Tibial artery (tissue), 4 donors: Measurements from ENCODE around the gene TPT1.
A peak's percentile ranks its signal among the peaks of the same experiment; 100 is the strongest.

Experiments
- DNase-seq, 2 donors: peaks; one replicate each; pipeline ENCODE4 v3.0.0-alpha.2; 2019
- H3K27ac ChIP-seq, 2 donors: fragments of 200-600 bp; sonication (generic) in 1 of 2; 1 replicate in 1 of 2; 2 replicates in 1 of 2; pipeline ENCODE4 v1.5.1; 2018 to 2019; ENCODE audit warnings: mild to moderate bottlenecking in 1 of 2
- H3K27me3 ChIP-seq, 2 donors: fragments of 200-600 bp; sonication (generic) in 1 of 2; one replicate each; pipeline versions ENCODE4 v1.5.1 to v1.6.0; 2016 to 2019
- H3K36me3 ChIP-seq, 3 donors: fragments of 200-600 bp; sonication (generic) in 2 of 3; one replicate each; pipeline ENCODE4 v1.5.1; 2016 to 2019; ENCODE audit warnings: mild to moderate bottlenecking in 2 of 3
- H3K4me1 ChIP-seq, 4 donors: fragments of 200-600 bp; sonication (generic) in 2 of 4; 1 replicate in 3 of 4; 2 replicates in 1 of 4; pipeline ENCODE4 v1.5.1; 2016 to 2019
- H3K4me3 ChIP-seq, 2 donors: fragments of 200-600 bp; sonication (generic) in 1 of 2; 1 replicate in 1 of 2; 2 replicates in 1 of 2; pipeline ENCODE4 v1.5.1; 2018 to 2019; ENCODE audit warnings: mild to moderate bottlenecking in 2 of 2
- H3K9me3 ChIP-seq, 3 donors: fragments of 200-600 bp; sonication (generic) in 1 of 3; one replicate each; pipeline ENCODE4 v1.5.1; 2016 to 2019
- intact Hi-C: fragments of 100-400 bp; cut with DNase I; formaldehyde crosslinking; loops from one replicate; pipeline ENCODE4 v1.15.0; 2023; ENCODE audit warnings: low total_unique reads
- TF ChIP-seq, protein P1 (sequence below), 2 experiments: fragments of 200-600 bp in 1 of 2; fragments of 450-650 bp in 1 of 2; IDR thresholded peaks; one replicate each; pipeline ENCODE4 v1.5.1; 2017 to 2019; ENCODE audit warnings: antibody characterized with exemption in 2 of 2, mild to moderate bottlenecking in 1 of 2, moderate library complexity in 1 of 2

The TPT1 gene

DNA sequence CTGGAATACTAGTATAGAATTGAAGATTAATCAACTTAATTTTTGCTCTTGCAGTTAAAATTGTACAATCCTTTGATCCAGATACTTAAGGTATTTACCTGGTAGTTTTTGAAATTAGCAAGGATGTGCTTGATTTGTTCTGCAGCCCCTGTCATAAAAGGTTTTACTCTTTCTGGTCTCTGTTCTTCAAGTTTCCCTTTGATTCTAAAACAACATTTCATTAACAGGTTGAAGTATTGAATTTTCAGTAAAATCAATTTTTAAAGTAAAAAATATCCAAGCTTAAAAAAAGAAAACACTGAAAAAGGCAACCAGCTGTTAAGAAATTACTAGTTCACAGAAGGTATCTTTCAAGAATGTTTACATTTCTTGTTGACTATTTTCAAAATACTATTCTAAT, 1.6 kb downstream of the TPT1 start:
- intact Hi-C loops = no loop called here
- TF ChIP-seq, protein P1, sequence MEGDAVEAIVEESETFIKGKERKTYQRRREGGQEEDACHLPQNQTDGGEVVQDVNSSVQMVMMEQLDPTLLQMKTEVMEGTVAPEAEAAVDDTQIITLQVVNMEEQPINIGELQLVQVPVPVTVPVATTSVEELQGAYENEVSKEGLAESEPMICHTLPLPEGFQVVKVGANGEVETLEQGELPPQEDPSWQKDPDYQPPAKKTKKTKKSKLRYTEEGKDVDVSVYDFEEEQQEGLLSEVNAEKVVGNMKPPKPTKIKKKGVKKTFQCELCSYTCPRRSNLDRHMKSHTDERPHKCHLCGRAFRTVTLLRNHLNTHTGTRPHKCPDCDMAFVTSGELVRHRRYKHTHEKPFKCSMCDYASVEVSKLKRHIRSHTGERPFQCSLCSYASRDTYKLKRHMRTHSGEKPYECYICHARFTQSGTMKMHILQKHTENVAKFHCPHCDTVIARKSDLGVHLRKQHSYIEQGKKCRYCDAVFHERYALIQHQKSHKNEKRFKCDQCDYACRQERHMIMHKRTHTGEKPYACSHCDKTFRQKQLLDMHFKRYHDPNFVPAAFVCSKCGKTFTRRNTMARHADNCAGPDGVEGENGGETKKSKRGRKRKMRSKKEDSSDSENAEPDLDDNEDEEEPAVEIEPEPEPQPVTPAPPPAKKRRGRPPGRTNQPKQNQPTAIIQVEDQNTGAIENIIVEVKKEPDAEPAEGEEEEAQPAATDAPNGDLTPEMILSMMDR (IDR thresholded peaks at IDR 0.05) = no peak
- Histone ChIP-seq H3K27ac (peak overlapping the region; percentile 96 to 100), H3K4me1 (peaks cover 0 to 75% (median 51%) of the 10 kb centered on the region in 4 donors), H3K27me3 (no peaks in the 10 kb centered on the region), H3K4me3 (peak overlapping the region; percentile 62 to 99), H3K9me3 (no peaks in the 10 kb centered on the region), H3K36me3 (peaks cover 51 to 59% (median 57%) of the 10 kb centered on the region in 3 donors)
- no peak for DNase-seq

DNA sequence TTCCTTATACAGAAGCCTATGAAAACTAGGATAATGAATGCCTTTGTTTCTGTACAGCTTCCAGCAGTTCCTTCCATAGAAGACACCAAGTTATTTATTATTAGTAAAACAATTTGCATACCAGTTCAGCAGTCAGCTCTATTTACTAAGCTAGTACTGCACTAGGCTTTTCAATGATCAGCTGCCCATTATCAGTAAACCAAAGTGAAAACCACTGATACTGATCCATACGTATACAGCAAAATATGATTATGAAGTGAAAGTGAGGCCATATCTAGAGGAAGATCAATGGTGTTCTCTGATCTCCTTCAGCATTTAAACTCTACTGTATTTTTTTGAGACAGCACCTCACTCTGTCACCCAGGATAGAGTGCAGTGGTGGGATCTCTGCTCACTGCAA, 3.2 kb downstream of the TPT1 start:
- peaks cover 49 to 69% (median 57%) of the 10 kb centered on the region in 3 donors for H3K36me3 ChIP-seq

DNA sequence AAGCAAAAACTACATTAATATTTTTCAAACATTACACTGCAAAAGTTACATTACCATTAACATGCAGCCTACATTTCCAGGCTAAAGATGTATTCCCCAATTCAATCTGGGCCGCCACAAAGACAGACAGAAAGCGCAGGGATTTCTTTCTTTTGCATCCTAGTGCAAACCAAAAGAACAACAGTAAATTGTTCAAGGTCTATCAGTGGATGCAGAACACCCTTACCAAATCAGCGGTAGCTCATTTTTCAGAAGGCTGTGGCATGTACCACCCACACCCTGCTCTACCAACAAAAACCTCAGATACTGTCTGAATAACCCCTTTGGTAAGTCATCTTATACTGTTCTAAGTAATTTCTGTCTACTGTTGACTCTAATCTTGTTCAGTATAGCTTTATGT, 3.6 kb downstream of the TPT1 start:
- Histone ChIP-seq H3K4me1 (peaks cover 0 to 81% (median 53%) of the 10 kb centered on the region in 4 donors), H3K27ac (no peak overlapping the region), H3K27me3 (no peaks in the 10 kb centered on the region), H3K36me3 (peaks cover 49 to 69% (median 57%) of the 10 kb centered on the region in 3 donors), H3K9me3 (no peaks in the 10 kb centered on the region), H3K4me3 (no peak overlapping the region)
- no peak for DNase-seq
- TF ChIP-seq, protein P1 (IDR thresholded peaks at IDR 0.05) = no peak
- intact Hi-C loops = no loop called here

More for the DNA sequence above, 3.2 kb downstream of the TPT1 start:
- TF ChIP-seq, protein P1 (IDR thresholded peaks at IDR 0.05) = no peak
- intact Hi-C loops = no loop called here
- no peaks in the 10 kb centered on the region for H3K27me3 ChIP-seq
- no peaks in the 10 kb centered on the region for H3K9me3 ChIP-seq
- peak overlapping the region in 1 of 2 donors; percentile 62 for H3K4me3 ChIP-seq
- no peak for DNase-seq
- H3K27ac ChIP-seq = no peak overlapping the region
- H3K4me1 ChIP-seq = peaks cover 0 to 81% (median 55%) of the 10 kb centered on the region in 4 donors

DNA sequence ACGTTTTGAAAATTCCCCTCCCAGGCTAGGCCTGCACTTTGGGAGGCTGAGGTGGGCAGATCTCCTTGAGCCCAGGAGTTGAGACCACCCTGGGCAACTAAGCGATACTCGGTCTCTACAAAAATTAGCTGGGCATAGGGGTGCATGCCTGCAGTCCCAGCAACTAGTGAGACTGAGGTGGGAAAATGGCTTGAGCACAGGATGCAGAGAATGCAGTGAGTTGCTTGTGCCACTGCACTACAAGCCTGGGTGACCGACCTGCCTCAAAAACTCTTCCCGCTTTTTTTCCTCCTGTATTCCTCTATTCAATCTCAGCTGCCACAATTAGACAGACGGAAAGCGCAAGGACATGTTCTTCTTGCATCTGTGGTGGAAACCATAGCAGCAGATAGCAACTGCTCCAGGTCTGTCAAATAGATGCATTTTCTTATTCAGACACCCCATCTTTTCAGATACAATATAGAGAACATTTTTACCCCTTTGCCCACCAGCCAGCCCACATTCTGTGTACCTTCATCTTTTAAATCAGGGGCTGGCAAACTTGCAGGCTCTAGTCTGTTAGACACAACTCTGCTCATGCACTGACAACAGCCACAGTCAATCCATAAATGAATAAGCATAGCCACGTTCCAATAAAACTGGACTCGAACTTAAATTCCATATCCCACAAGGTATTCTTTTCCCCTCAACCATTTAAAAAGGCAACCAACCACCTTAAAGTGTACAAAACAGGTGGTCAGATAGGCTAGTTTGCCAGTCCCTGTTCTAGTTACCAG, 4.8 kb downstream of the TPT1 start:
- Histone ChIP-seq H3K27ac (no peak overlapping the region), H3K9me3 (no peaks in the 10 kb centered on the region), H3K4me1 (peaks cover 0 to 83% (median 58%) of the 10 kb centered on the region in 4 donors), H3K4me3 (no peak overlapping the region), H3K36me3 (peaks cover 49 to 69% (median 57%) of the 10 kb centered on the region in 3 donors), H3K27me3 (no peaks in the 10 kb centered on the region)
- intact Hi-C loops = no loop called here
- DNase-seq = no peak
- TF ChIP-seq, protein P1 (IDR thresholded peaks at IDR 0.05) = no peak

DNA sequence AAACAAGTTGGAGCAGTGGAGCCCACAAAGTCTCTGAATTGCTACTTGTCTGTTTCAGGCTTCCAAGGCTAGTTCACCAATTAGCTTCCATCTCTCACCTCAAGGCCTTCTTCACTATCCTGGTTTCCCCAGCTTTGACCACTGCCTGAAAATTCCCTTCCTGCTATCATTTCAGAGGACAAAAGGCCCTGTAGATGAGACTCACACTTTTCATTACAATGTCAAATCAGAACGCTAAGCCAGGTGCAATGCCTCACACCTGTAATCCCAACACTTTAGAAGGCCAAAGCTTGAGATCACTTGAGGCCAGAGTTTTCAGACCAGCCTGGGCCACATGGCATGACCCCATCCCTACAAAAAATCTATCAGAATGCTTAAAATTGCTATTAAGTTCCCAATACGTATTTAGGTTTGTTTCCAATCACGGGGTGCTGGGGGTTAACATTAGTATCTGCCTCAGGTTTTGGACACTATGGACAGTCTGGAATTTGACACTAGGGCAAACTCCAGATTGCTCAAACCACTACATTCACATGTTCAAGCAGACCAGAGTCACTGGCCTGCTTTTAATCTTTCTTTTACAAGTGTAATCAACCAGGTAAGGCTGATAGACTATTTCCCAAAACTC, 5.5 kb downstream of the TPT1 start:
- Histone ChIP-seq H3K4me3 (no peak overlapping the region), H3K4me1 (peaks cover 0 to 84% (median 58%) of the 10 kb centered on the region in 4 donors), H3K9me3 (no peaks in the 10 kb centered on the region), H3K27me3 (no peaks in the 10 kb centered on the region), H3K27ac (no peak overlapping the region), H3K36me3 (peaks cover 49 to 69% (median 57%) of the 10 kb centered on the region in 3 donors)
- intact Hi-C loops = no loop called here
- DNase-seq = no peak
- TF ChIP-seq, protein P1 (IDR thresholded peaks at IDR 0.05) = no peak
